Measurements from ENCODE around the gene PDE9A. TPM values are rescaled to one million over a fixed set of nuclear protein-coding genes. Genes with fewer than 3 reads are reported as not detected.

Gene PDE9A
- total RNA-seq, 1 experiment from 2014 or later: 8.4 TPM

DNA sequence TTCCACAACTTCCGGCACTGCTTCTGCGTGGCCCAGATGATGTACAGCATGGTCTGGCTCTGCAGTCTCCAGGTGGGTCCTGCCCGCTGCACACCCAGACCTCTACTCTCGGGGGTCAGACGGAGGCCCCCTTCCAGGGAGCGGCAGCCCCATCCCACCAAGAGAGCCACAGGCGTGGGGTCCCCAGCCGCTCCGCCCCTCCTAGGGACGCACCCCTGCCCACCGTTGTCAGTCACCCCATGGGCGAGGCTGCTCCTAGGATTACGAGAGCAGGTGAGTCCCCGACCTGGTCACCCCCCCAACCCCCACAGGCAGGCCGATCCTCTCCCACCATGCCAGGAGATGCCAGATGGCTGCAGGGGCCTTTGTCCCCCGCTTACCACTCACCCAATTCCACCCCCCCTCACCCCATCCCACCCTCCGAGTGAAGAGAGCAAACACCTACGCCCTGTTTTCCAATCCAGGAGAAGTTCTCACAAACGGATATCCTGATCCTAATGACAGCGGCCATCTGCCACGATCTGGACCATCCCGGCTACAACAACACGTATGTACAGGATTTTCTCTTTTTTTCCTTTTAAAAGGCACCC lies 107.0 kb downstream of the PDE9A start:
- Histone ChIP-seq H3K27me3 (ENCODE audit: insufficient read depth, low read depth) (no peaks in the 10 kb centered on the region), H3K9me2 (ENCODE audit: insufficient read depth) (no peaks in the 10 kb centered on the region), H3K36me3 (ENCODE audit: low read depth) (no peaks in the 10 kb centered on the region), H3K9me3 (ENCODE audit: insufficient read depth, low read depth) (no peaks in the 10 kb centered on the region), H3K4me3 (no peak overlapping the region), H3F3A (ENCODE audit: insufficient read depth, low read depth) (no peaks in the 10 kb centered on the region), H2AFZ (no peak overlapping the region), H3K4me2 (no peak overlapping the region), H3K27ac (no peak overlapping the region), H3K79me2 (ENCODE audit: low read depth) (no peaks in the 10 kb centered on the region), H4K20me1 (ENCODE audit: insufficient read depth) (no peaks in the 10 kb centered on the region), H3K4me1 (replicated peaks; ENCODE audit: insufficient read depth) (no peaks in the 10 kb centered on the region)
- ChIA-PET POLR2A (ENCODE audit: unreplicated experiment) (no interaction called here), CTCF (no interaction called here)
- intact Hi-C loops (cut with micrococcal nuclease; ENCODE audit: unreplicated experiment): no loop called here
- no TSS peak for BruUV-seq (replicated peaks)
- no peak for TF ChIP-seq EZH2 (IDR thresholded peaks at IDR 0.05; ENCODE audit: low read depth)
- TF ChIP-seq, protein P1, sequence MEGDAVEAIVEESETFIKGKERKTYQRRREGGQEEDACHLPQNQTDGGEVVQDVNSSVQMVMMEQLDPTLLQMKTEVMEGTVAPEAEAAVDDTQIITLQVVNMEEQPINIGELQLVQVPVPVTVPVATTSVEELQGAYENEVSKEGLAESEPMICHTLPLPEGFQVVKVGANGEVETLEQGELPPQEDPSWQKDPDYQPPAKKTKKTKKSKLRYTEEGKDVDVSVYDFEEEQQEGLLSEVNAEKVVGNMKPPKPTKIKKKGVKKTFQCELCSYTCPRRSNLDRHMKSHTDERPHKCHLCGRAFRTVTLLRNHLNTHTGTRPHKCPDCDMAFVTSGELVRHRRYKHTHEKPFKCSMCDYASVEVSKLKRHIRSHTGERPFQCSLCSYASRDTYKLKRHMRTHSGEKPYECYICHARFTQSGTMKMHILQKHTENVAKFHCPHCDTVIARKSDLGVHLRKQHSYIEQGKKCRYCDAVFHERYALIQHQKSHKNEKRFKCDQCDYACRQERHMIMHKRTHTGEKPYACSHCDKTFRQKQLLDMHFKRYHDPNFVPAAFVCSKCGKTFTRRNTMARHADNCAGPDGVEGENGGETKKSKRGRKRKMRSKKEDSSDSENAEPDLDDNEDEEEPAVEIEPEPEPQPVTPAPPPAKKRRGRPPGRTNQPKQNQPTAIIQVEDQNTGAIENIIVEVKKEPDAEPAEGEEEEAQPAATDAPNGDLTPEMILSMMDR (conservative IDR thresholded peaks at IDR 0.05): no peak
- DNase-seq: no peak

DNA sequence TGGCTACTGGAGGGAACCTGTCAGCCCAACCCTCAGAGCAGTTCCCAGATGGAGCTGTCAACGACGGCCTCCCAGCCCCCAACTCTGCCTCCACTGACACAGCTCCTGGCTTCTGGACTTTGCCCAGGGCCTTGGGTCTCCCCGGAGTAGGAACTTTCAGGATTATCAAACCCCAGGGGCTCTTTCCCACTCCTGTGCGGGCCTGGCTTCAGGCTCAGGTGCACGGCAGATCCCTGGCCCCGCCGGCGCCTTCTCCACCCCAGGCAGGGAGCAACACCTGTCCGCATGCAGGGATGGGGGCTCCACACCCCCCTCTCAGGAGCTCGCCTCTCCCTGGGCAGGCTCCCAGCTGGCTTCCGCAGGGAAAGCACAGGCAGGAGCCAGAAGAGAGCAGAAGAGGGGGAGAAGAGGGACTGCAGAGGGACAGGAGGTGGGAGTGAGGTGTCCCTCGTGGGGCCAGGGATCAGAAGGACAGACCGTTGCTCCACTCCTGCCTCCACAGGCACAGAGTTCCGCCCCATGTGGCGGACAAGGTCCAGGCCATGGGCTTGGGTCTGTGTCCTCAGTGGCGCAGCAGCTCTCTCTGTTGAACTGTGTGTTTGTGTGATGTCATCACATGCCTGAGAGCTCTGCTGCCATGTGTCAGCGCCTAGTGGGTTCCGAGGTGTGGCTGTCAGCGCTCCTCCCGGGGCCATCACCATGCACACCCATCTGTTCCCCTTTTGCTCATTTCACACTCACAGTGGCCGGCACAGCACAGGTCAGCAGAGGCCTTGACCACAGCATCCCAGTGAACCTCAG lies 107.7 kb downstream of the PDE9A start:
- no peak overlapping the region for H2AFZ ChIP-seq
- ChIA-PET CTCF (no interaction called here), POLR2A (ENCODE audit: unreplicated experiment) (no interaction called here)
- intact Hi-C loops (cut with micrococcal nuclease; ENCODE audit: unreplicated experiment): no loop called here
- no peaks in the 10 kb centered on the region for H3K79me2 ChIP-seq (ENCODE audit: low read depth)
- DNase-seq: no peak
- H3K9me2 ChIP-seq (ENCODE audit: insufficient read depth): no peaks in the 10 kb centered on the region
- H3K4me3 ChIP-seq: no peak overlapping the region
- no peaks in the 10 kb centered on the region for H3K36me3 ChIP-seq (ENCODE audit: low read depth)
- H3K9me3 ChIP-seq (ENCODE audit: insufficient read depth, low read depth): no peaks in the 10 kb centered on the region
- H3K4me2 ChIP-seq: no peak overlapping the region
- H3K4me1 ChIP-seq (replicated peaks; ENCODE audit: insufficient read depth): no peaks in the 10 kb centered on the region
- no peak overlapping the region for H3K27ac ChIP-seq
- BruUV-seq (replicated peaks): no TSS peak
- TF ChIP-seq EZH2 (IDR thresholded peaks at IDR 0.05; ENCODE audit: low read depth): no peak
- TF ChIP-seq, protein P1 (conservative IDR thresholded peaks at IDR 0.05): no peak
- H4K20me1 ChIP-seq (ENCODE audit: insufficient read depth): no peaks in the 10 kb centered on the region
- no peaks in the 10 kb centered on the region for H3K27me3 ChIP-seq (ENCODE audit: insufficient read depth, low read depth)
- H3F3A ChIP-seq (ENCODE audit: insufficient read depth, low read depth): no peaks in the 10 kb centered on the region

DNA sequence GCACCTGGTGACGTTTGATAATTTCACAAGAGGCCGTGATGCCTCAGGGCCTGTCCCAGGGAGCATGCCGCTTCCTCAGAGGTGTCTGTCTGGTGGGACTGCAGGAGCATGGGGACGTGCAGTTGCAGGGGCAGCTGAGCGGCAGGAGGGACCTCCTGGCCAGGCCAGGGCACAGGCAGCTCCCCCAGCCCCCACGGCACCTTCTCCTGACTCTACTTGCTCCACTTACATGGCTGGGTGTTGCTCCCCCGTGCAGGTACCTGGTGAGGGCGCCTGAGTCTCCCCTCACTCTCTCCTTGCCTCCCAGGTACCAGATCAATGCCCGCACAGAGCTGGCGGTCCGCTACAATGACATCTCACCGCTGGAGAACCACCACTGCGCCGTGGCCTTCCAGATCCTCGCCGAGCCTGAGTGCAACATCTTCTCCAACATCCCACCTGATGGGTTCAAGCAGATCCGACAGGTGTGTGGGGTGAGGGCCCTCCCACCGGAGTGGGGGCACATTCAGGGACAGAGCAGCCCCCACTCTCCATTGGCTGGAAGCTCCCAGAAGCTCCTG lies 108.4 kb downstream of the PDE9A start:
- intact Hi-C loops (cut with micrococcal nuclease; ENCODE audit: unreplicated experiment): no loop called here

More for the DNA sequence above, 108.4 kb downstream of the PDE9A start:
- Histone ChIP-seq H3K27ac (no peak overlapping the region), H3K4me2 (no peak overlapping the region), H3K4me3 (no peak overlapping the region), H3K9me3 (ENCODE audit: insufficient read depth, low read depth) (no peaks in the 10 kb centered on the region), H3K79me2 (ENCODE audit: low read depth) (no peaks in the 10 kb centered on the region), H3F3A (ENCODE audit: insufficient read depth, low read depth) (no peaks in the 10 kb centered on the region), H4K20me1 (ENCODE audit: insufficient read depth) (no peaks in the 10 kb centered on the region), H2AFZ (no peak overlapping the region), H3K4me1 (replicated peaks; ENCODE audit: insufficient read depth) (no peaks in the 10 kb centered on the region), H3K36me3 (ENCODE audit: low read depth) (no peaks in the 10 kb centered on the region), H3K9me2 (ENCODE audit: insufficient read depth) (no peaks in the 10 kb centered on the region), H3K27me3 (ENCODE audit: insufficient read depth, low read depth) (no peaks in the 10 kb centered on the region)
- DNase-seq: no peak
- ChIA-PET POLR2A (ENCODE audit: unreplicated experiment) (no interaction called here), CTCF (no interaction called here)
- no peak for TF ChIP-seq EZH2 (IDR thresholded peaks at IDR 0.05; ENCODE audit: low read depth)
- TF ChIP-seq, protein P1 (conservative IDR thresholded peaks at IDR 0.05): no peak
- no TSS peak for BruUV-seq (replicated peaks)
